Measurements from ENCODE around the gene DAGLB.

DNA sequence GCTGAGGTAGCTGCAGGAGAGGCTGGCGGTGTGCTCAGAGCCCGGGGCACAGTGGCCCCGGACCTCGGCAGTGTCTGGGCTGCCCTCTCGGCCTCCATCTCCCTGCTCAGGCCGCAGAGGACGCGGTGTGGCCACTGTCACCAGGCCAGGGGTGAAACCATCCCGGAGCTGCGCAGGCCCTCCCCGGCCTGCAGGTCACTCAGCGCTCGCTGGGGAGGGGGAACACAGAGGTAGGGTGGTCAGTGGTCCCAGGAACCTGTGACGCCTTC, 49.8 kb upstream of the DAGLB start:
- TF ChIP-seq ZNF274 (IDR thresholded peaks at IDR 0.05; ENCODE audit: low read depth, low read length) (no peak), SUZ12 (IDR thresholded peaks at IDR 0.05; ENCODE audit: extremely low read depth, insufficient read depth, insufficient read length) (no peak), YY1 (IDR thresholded peaks at IDR 0.05; ENCODE audit: insufficient read depth, insufficient read length) (no peak)
